Measurements from ENCODE around the gene RTP3. TPM values are rescaled to one million over a fixed set of nuclear protein-coding genes. Genes with fewer than 3 reads are reported as not detected.

The RTP3 gene
- total RNA-seq, 2 donors from 2014 or later: not detected

GRCh38 chr3:46539443-46540005 is 41.7 kb downstream of the RTP3 start:
- DNase-seq (ENCODE audit: low spot score): no peak
- no peaks in the 10 kb centered on the region for H3K4me1 ChIP-seq (ENCODE audit: control insufficient read depth in 1 of 2, low read depth in 2 of 2)
- no peaks in the 10 kb centered on the region for H3K9me3 ChIP-seq
- no peak overlapping the region for H3K4me3 ChIP-seq
- H3K36me3 ChIP-seq: no peaks in the 10 kb centered on the region
- H3K27ac ChIP-seq: no peak overlapping the region
- no peaks in the 10 kb centered on the region for H3K27me3 ChIP-seq (replicated peaks; ENCODE audit: insufficient read depth)
- no peak for TF ChIP-seq CTCF (IDR thresholded peaks at IDR 0.05)
- no peak for ATAC-seq (ENCODE audit: insufficient number of reproducible peaks, low FRiP score, low read depth)

- no peaks in the 10 kb centered on the region for H3K9me3 ChIP-seq
- no peaks in the 10 kb centered on the region for H3K27me3 ChIP-seq (replicated peaks; ENCODE audit: insufficient read depth)
- DNase-seq (ENCODE audit: low spot score): no peak
- ATAC-seq (ENCODE audit: insufficient number of reproducible peaks, low FRiP score, low read depth): no peak
- no peaks in the 10 kb centered on the region for H3K36me3 ChIP-seq
- no peak overlapping the region for H3K27ac ChIP-seq
- TF ChIP-seq CTCF (IDR thresholded peaks at IDR 0.05): no peak
- no peaks in the 10 kb centered on the region for H3K4me1 ChIP-seq (ENCODE audit: control insufficient read depth in 1 of 2, low read depth in 2 of 2)
- no peak overlapping the region for H3K4me3 ChIP-seq
Observed at GRCh38 chr3:46540550-46540949, 42.8 kb downstream of the RTP3 start.

- Histone ChIP-seq H3K4me3 (no peak overlapping the region), H3K27ac (no peak overlapping the region), H3K27me3 (replicated peaks; ENCODE audit: insufficient read depth) (no peaks in the 10 kb centered on the region), H3K36me3 (no peaks in the 10 kb centered on the region), H3K9me3 (no peaks in the 10 kb centered on the region), H3K4me1 (ENCODE audit: control insufficient read depth in 1 of 2, low read depth in 2 of 2) (no peaks in the 10 kb centered on the region)
- DNase-seq (ENCODE audit: low spot score) (no peak), ATAC-seq (ENCODE audit: insufficient number of reproducible peaks, low FRiP score, low read depth) (no peak)
- no peak for TF ChIP-seq CTCF (IDR thresholded peaks at IDR 0.05)
Observed at GRCh38 chr3:46541835-46542234, 44.1 kb downstream of the RTP3 start.

- no peak for TF ChIP-seq CTCF (IDR thresholded peaks at IDR 0.05)
- Histone ChIP-seq H3K36me3 (no peaks in the 10 kb centered on the region), H3K9me3 (no peaks in the 10 kb centered on the region), H3K27me3 (replicated peaks; ENCODE audit: insufficient read depth) (no peaks in the 10 kb centered on the region), H3K4me3 (no peak overlapping the region), H3K4me1 (ENCODE audit: control insufficient read depth in 1 of 2, low read depth in 2 of 2) (no peaks in the 10 kb centered on the region), H3K27ac (no peak overlapping the region)
- no peak for ATAC-seq (ENCODE audit: insufficient number of reproducible peaks, low FRiP score, low read depth)
- DNase-seq (ENCODE audit: low spot score): no peak
Observed at GRCh38 chr3:46542344-46542743, 44.6 kb downstream of the RTP3 start.

GRCh38 chr3:46542801-46543201 is 45.0 kb downstream of the RTP3 start:
- Histone ChIP-seq H3K27ac (no peak overlapping the region), H3K36me3 (no peaks in the 10 kb centered on the region), H3K9me3 (no peaks in the 10 kb centered on the region), H3K27me3 (replicated peaks; ENCODE audit: insufficient read depth) (no peaks in the 10 kb centered on the region), H3K4me3 (no peak overlapping the region), H3K4me1 (ENCODE audit: control insufficient read depth in 1 of 2, low read depth in 2 of 2) (no peaks in the 10 kb centered on the region)
- ATAC-seq (ENCODE audit: insufficient number of reproducible peaks, low FRiP score, low read depth) (no peak), DNase-seq (ENCODE audit: low spot score) (no peak)
- TF ChIP-seq CTCF (IDR thresholded peaks at IDR 0.05): no peak
